DOHH2 (cell line): ENCODE measurements around the gene QKI.

Experiments
- EZH2phosphoT487 ChIP-seq: fragments of 200-600 bp; sonication (generic); IDR thresholded peaks from 2 replicates; pipeline ENCODE4 v1.6.1; 2017; ENCODE audit warnings: borderline replicate concordance, mild to moderate bottlenecking, antibody characterized with exemption, low read length, moderate library complexity, mixed read lengths
- TF ChIP-seq, protein P1 (sequence below): fragments of 200-600 bp; sonication (generic); IDR thresholded peaks from one replicate; pipeline ENCODE4 v1.5.1; 2014; ENCODE audit warnings: antibody characterized with exemption, mild to moderate bottlenecking, low read depth, low read length; ENCODE audit not compliant: poor library complexity, severe bottlenecking

- TF ChIP-seq, protein P1, sequence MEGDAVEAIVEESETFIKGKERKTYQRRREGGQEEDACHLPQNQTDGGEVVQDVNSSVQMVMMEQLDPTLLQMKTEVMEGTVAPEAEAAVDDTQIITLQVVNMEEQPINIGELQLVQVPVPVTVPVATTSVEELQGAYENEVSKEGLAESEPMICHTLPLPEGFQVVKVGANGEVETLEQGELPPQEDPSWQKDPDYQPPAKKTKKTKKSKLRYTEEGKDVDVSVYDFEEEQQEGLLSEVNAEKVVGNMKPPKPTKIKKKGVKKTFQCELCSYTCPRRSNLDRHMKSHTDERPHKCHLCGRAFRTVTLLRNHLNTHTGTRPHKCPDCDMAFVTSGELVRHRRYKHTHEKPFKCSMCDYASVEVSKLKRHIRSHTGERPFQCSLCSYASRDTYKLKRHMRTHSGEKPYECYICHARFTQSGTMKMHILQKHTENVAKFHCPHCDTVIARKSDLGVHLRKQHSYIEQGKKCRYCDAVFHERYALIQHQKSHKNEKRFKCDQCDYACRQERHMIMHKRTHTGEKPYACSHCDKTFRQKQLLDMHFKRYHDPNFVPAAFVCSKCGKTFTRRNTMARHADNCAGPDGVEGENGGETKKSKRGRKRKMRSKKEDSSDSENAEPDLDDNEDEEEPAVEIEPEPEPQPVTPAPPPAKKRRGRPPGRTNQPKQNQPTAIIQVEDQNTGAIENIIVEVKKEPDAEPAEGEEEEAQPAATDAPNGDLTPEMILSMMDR: no peak
- no peak for TF ChIP-seq EZH2phosphoT487
These were observed 5.1 kb downstream of the QKI start for GRCh38 chr6:163419413-163420288.
